IMR-90 (cell line): Measurements from ENCODE around the gene VWA8. TPM values are rescaled to one million over a fixed set of nuclear protein-coding genes. Genes with fewer than 3 reads are reported as not detected.
A peak's percentile ranks its signal among the peaks of the same experiment; 100 is the strongest.

ENCODE experiments used
- ATAC-seq: fragments of 200-7000 bp; cut with Tn5 transposase; 2 replicates; pipeline ENCODE4 v1.9.1; 2020; ENCODE audit warnings: low read depth, mild to moderate bottlenecking, moderate library complexity
- BruUV-seq: library from RNA; stranded (reverse); fragments of 400-500 nt; replicated peaks from 2 replicates; lab custom pipeline; 2021; lab: Mats Ljungman, UMichigan
- CTCF ChIA-PET: fragments of 300-600 bp; formaldehyde crosslinking; extraction: SDS; loops from one replicate; lab custom pipeline; 2021; ENCODE audit warnings: antibody characterized with exemption; lab: Yijun Ruan, JAX
- POLR2A ChIA-PET: fragments of 300-600 bp; sonication (Branson Sonifier 250); formaldehyde crosslinking; loops from one replicate; lab custom pipeline; 2022; ENCODE audit warnings: antibody characterized with exemption; ENCODE audit not compliant: unreplicated experiment; lab: Charles Lee
- DNase-seq: peaks from one replicate; pipeline ENCODE4 v3.0.0; 2013
- H2AFZ ChIP-seq: replicated peaks from 2 replicates; pipeline ENCODE3; 2013; ENCODE audit warnings: low read length, mild to moderate bottlenecking; ENCODE audit not compliant: poor library complexity
- H2AK5ac ChIP-seq: 2 replicates; pipeline ENCODE4 v1.6.1; 2013; ENCODE audit warnings: low read depth, low read length, inconsistent platforms
- H2AK9ac ChIP-seq: replicated peaks from 2 replicates; pipeline ENCODE3; 2013; ENCODE audit warnings: mild to moderate bottlenecking, low read depth, low read length, moderate library complexity; ENCODE audit not compliant: poor library complexity
- H2BK120ac ChIP-seq: 2 replicates; pipeline ENCODE4 v1.6.1; 2013; ENCODE audit warnings: low read depth, low read length, inconsistent platforms
- H2BK15ac ChIP-seq: 3 replicates; pipeline ENCODE4 v1.6.1; 2013; ENCODE audit warnings: low read depth, low read length, inconsistent platforms
- H2BK20ac ChIP-seq: 2 replicates; pipeline ENCODE4 v1.6.1; 2013; ENCODE audit warnings: low read depth, mild to moderate bottlenecking, inconsistent platforms, low read length, moderate library complexity
- H2BK5ac ChIP-seq: 2 replicates; pipeline ENCODE4 v1.6.1; 2013; ENCODE audit warnings: mild to moderate bottlenecking, low read depth, low read length, inconsistent platforms; ENCODE audit not compliant: poor library complexity, severe bottlenecking
- H3K14ac ChIP-seq: replicated peaks from 2 replicates; pipeline ENCODE4 v1.6.1; 2013; ENCODE audit warnings: low read depth, low read length, inconsistent platforms
- H3K18ac ChIP-seq: 2 replicates; pipeline ENCODE4 v1.6.1; 2013; ENCODE audit warnings: low read depth, low read length, control low read depth
- H3K23ac ChIP-seq: 2 replicates; pipeline ENCODE4 v1.6.1; 2013; ENCODE audit warnings: low read depth, low read length, inconsistent platforms
- H3K27ac ChIP-seq: 2 replicates; pipeline ENCODE4 v1.5.1; 2013; ENCODE audit warnings: mild to moderate bottlenecking, control low read depth, low read length; ENCODE audit not compliant: insufficient read depth
- H3K27me3 ChIP-seq: 2 replicates; pipeline ENCODE4 v1.6.1; 2013; ENCODE audit warnings: low read length; ENCODE audit not compliant: control insufficient read depth, insufficient read depth
- H3K36me3 ChIP-seq: 2 replicates; pipeline ENCODE4 v1.6.1; 2013; ENCODE audit warnings: low read length, mixed read lengths; ENCODE audit not compliant: control insufficient read depth, insufficient read depth
- H3K4ac ChIP-seq: 2 replicates; pipeline ENCODE4 v1.6.1; 2013; ENCODE audit warnings: low read depth, low read length, inconsistent platforms
- H3K4me1 ChIP-seq: 2 replicates; pipeline ENCODE4 v1.6.1; 2013; ENCODE audit warnings: low read length, mixed read lengths; ENCODE audit not compliant: control insufficient read depth, insufficient read depth
- H3K4me2 ChIP-seq: 2 replicates; pipeline ENCODE4 v1.6.1; 2013; ENCODE audit warnings: low read depth, mild to moderate bottlenecking, control low read depth, low read length, moderate library complexity
- H3K4me3 ChIP-seq: 2 replicates; pipeline ENCODE4 v1.5.1; 2013; ENCODE audit warnings: low read depth, mild to moderate bottlenecking, control low read depth, low read length, moderate library complexity; ENCODE audit not compliant: insufficient read depth
- H3K56ac ChIP-seq: 2 replicates; pipeline ENCODE4 v1.6.1; 2013; ENCODE audit warnings: low read length, inconsistent platforms; ENCODE audit not compliant: insufficient read depth; ENCODE audit errors: extremely low read depth
- H3K79me1 ChIP-seq, 2 experiments: 2 replicates each; pipeline ENCODE4 v1.6.1; 2013; ENCODE audit warnings: low read length in 2 of 2, inconsistent platforms in 1 of 2, low read depth in 1 of 2
- H3K9ac ChIP-seq: 2 replicates; pipeline ENCODE4 v1.6.1; 2013; ENCODE audit warnings: low read depth, low read length, control low read depth
- H3K9me1 ChIP-seq: 2 replicates; pipeline ENCODE4 v1.6.1; 2013; ENCODE audit warnings: low read length, inconsistent platforms; ENCODE audit not compliant: insufficient read depth
- H3K9me3 ChIP-seq: 2 replicates; pipeline ENCODE4 v1.6.1; 2013; ENCODE audit warnings: low read length; ENCODE audit not compliant: control insufficient read depth, insufficient read depth
- H4K20me1 ChIP-seq: 2 replicates; pipeline ENCODE4 v1.6.1; 2013; ENCODE audit warnings: low read length, inconsistent platforms; ENCODE audit not compliant: insufficient read depth
- H4K5ac ChIP-seq: 2 replicates; pipeline ENCODE4 v1.6.1; 2013; ENCODE audit warnings: mild to moderate bottlenecking, low read depth, low read length, control low read depth
- H4K8ac ChIP-seq, 2 experiments: 2 replicates each; pipeline ENCODE4 v1.6.1; 2013; ENCODE audit warnings: low read depth in 2 of 2, low read length in 2 of 2, control low read depth in 1 of 2, inconsistent platforms in 1 of 2
- H4K91ac ChIP-seq: 2 replicates; pipeline ENCODE4 v1.6.1; 2013; ENCODE audit warnings: low read depth, low read length, inconsistent platforms; ENCODE audit not compliant: insufficient read depth
- BHLHE40 ChIP-seq: fragments of 150-350 bp; IDR thresholded peaks from 2 replicates; pipeline ENCODE4 v1.6.1; 2016; ENCODE audit warnings: mild to moderate bottlenecking, low read depth, low read length
- CEBPB ChIP-seq: IDR thresholded peaks from 2 replicates; pipeline ENCODE4 v1.6.1; 2012; ENCODE audit warnings: low read depth, low read length, improper control_type of control experiment
- CHD1 ChIP-seq: IDR thresholded peaks from 2 replicates; pipeline ENCODE4 v1.6.1; 2012; ENCODE audit warnings: low read depth, low read length, improper control_type of control experiment
- FOS ChIP-seq: fragments of 150-350 bp; IDR thresholded peaks from 2 replicates; pipeline ENCODE4 v1.6.1; 2016; ENCODE audit warnings: low read depth, low read length
- MAFK ChIP-seq: IDR thresholded peaks from 2 replicates; pipeline ENCODE4 v1.6.1; 2012; ENCODE audit warnings: low read depth, low read length, improper control_type of control experiment
- MAZ ChIP-seq: IDR thresholded peaks from 2 replicates; pipeline ENCODE4 v1.6.1; 2012; ENCODE audit warnings: low read depth, mild to moderate bottlenecking, low read length, improper control_type of control experiment, moderate library complexity, borderline replicate concordance
- MXI1 ChIP-seq: IDR thresholded peaks from 2 replicates; pipeline ENCODE4 v1.6.1; 2012; ENCODE audit warnings: low read depth, mild to moderate bottlenecking, low read length, moderate library complexity, borderline replicate concordance
- NFE2L2 ChIP-seq: fragments of 150-350 bp; IDR thresholded peaks from 2 replicates; pipeline ENCODE4 v1.6.1; 2016; ENCODE audit warnings: low read depth, mild to moderate bottlenecking, low read length
- POLR2A ChIP-seq: IDR thresholded peaks from 2 replicates; pipeline ENCODE4 v1.6.1; 2012; ENCODE audit warnings: mild to moderate bottlenecking, low read depth, low read length
- RAD21 ChIP-seq: IDR thresholded peaks from 2 replicates; pipeline ENCODE4 v1.6.1; 2012; ENCODE audit warnings: low read length, improper control_type of control experiment
- RCOR1 ChIP-seq: IDR thresholded peaks from 2 replicates; pipeline ENCODE4 v1.6.1; 2012; ENCODE audit warnings: mild to moderate bottlenecking, low read length, improper control_type of control experiment; ENCODE audit not compliant: insufficient replicate concordance
- RFX5 ChIP-seq: IDR thresholded peaks from 2 replicates; pipeline ENCODE4 v1.8.0; 2012; ENCODE audit warnings: low read depth, mild to moderate bottlenecking, low read length, moderate library complexity
- SMC3 ChIP-seq: fragments of 150-350 bp; IDR thresholded peaks from 2 replicates; pipeline ENCODE4 v1.6.1; 2016; ENCODE audit warnings: low read depth, mild to moderate bottlenecking, antibody characterized with exemption, low read length, moderate library complexity
- USF2 ChIP-seq: fragments of 150-350 bp; IDR thresholded peaks from 2 replicates; pipeline ENCODE4 v1.6.1; 2017; ENCODE audit warnings: mild to moderate bottlenecking, antibody characterized with exemption, low read length, low read depth
- WGBS, 2 experiments: methylation state at CpG; one replicate each; pipeline versions ENCODE4 v1.1.5 to v1.1.7; 2013; ENCODE audit warnings: missing lambda C conversion rate in 2 of 2; ENCODE audit not compliant: insufficient read length in 1 of 2; ENCODE audit errors: extremely low coverage in 2 of 2; 5-methylcytosine and 5-hydroxymethylcytosine counted together
- dilution Hi-C: fragments of 300-500 bp; cut with HindIII; formaldehyde crosslinking; loops from one replicate; pipeline ENCODE4 v1.14.3; 2018; ENCODE audit warnings: low sequenced_read_pairs; ENCODE audit not compliant: unreplicated experiment
- in situ Hi-C: fragments of 300-500 bp; cut with MboI; formaldehyde crosslinking; loops from 3 replicates; pipeline ENCODE4 v1.14.3; 2019; ENCODE audit warnings: low sequenced_read_pairs, inconsistent platforms, mixed read lengths
- intact Hi-C: fragments of 100-400 bp; cut with micrococcal nuclease; formaldehyde crosslinking; loops from 2 replicates; pipeline ENCODE4 v1.10.0; 2022
- polyA plus RNA-seq, 3 experiments: library from polyadenylated mRNA; depleted of rRNA; stranded (reverse); fragments of >200 nt; gene quantifications; 2 replicates each; pipeline ENCODE4 v1.2.3, GENCODE V29; 2012; ENCODE audit warnings: low replicate concordance in 1 of 3
- total RNA-seq: library from RNA; depleted of rRNA; stranded (reverse); fragments of >200 nt; gene quantifications from 2 replicates; pipeline ENCODE4 v1.2.3, GENCODE V29; 2012
- TF ChIP-seq, protein P1 (sequence below): conservative IDR thresholded peaks from 2 replicates; pipeline ENCODE4 v1.5.1; 2012; ENCODE audit warnings: mild to moderate bottlenecking, low read depth, low read length, improper control_type of control experiment
- TF ChIP-seq, protein P2 (sequence below): fragments of 150-350 bp; IDR thresholded peaks from 2 replicates; pipeline ENCODE4 v1.6.1; 2016; ENCODE audit warnings: low read depth, mild to moderate bottlenecking, low read length, moderate library complexity, borderline replicate concordance

Gene VWA8
- total and polyA plus RNA-seq, 2 of the 4 experiments (the other 2 are of a cell fraction) = 5.9 to 18.3 TPM

- ChIA-PET POLR2A (no interaction called here), CTCF (no interaction called here)
- Histone ChIP-seq H3K56ac (peak overlapping the region; percentile 82), H3K9ac (peak overlapping the region; percentile 11; the same call in 1 of the 2 replicates), H4K20me1 (no peaks in the 10 kb centered on the region), H2BK20ac (peak overlapping the region; percentile 83; the same call in 1 of the 2 replicates), H4K91ac (peak overlapping the region; percentile 40), H2AK9ac (no peak overlapping the region), H2AFZ (no peak overlapping the region), H2AK5ac (peak overlapping the region; percentile 61), H3K27me3 (no peaks in the 10 kb centered on the region), H3K4me2 (peak overlapping the region; percentile 43; the same call in 1 of the 2 replicates), H3K36me3 (no peaks in the 10 kb centered on the region), H4K8ac (peak overlapping the region; percentile 44 to 68), H2BK5ac (peak overlapping the region; percentile 100), H3K4me3 (no peak overlapping the region), H2BK120ac (peak overlapping the region; percentile 82), H3K14ac (peak overlapping the region; percentile 34; the same call in 1 of the 2 replicates), H3K4ac (peak overlapping the region; percentile 59; the same call in 1 of the 2 replicates), H3K9me3 (no peaks in the 10 kb centered on the region), H3K27ac (peak overlapping the region; percentile 63; the same call in 1 of the 2 replicates), H3K4me1 (peaks cover 28% of the 10 kb centered on the region), H3K9me1 (peaks cover 15% of the 10 kb centered on the region), H3K23ac (peak overlapping the region; percentile 44), H2BK15ac (peak overlapping the region; percentile 33; the same call in 1 of the 3 replicates), H3K18ac (peak overlapping the region; percentile 89; the same call in 1 of the 2 replicates), H3K79me1 (peaks cover 0 to 3% of the 10 kb centered on the region in 2 experiments; a peak in 2 of 4 replicates), H4K5ac (peak overlapping the region; percentile 90)
- in situ Hi-C loops (loop anchor here (25.0 kb wide), 1 partner anchor 175 kb away; the partner anchor contains the start of gene RGCC), dilution Hi-C loops (no loop called here), intact Hi-C loops (no loop called here)
- no CpG with 5 or more reads among the region's 1 CpG for WGBS, 2 experiments
- ATAC-seq = 0 out of 2 replicates have a peak, but pooled peaks have one; percentile 9
- no peak for TF ChIP-seq RAD21
- TF ChIP-seq CEBPB = no peak
- TF ChIP-seq, protein P1, sequence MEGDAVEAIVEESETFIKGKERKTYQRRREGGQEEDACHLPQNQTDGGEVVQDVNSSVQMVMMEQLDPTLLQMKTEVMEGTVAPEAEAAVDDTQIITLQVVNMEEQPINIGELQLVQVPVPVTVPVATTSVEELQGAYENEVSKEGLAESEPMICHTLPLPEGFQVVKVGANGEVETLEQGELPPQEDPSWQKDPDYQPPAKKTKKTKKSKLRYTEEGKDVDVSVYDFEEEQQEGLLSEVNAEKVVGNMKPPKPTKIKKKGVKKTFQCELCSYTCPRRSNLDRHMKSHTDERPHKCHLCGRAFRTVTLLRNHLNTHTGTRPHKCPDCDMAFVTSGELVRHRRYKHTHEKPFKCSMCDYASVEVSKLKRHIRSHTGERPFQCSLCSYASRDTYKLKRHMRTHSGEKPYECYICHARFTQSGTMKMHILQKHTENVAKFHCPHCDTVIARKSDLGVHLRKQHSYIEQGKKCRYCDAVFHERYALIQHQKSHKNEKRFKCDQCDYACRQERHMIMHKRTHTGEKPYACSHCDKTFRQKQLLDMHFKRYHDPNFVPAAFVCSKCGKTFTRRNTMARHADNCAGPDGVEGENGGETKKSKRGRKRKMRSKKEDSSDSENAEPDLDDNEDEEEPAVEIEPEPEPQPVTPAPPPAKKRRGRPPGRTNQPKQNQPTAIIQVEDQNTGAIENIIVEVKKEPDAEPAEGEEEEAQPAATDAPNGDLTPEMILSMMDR = no peak
- no peak for TF ChIP-seq SMC3
- no peak for TF ChIP-seq NFE2L2
- no peak for TF ChIP-seq RCOR1
- no peak for TF ChIP-seq POLR2A
- TF ChIP-seq MAFK = no peak
- no peak for TF ChIP-seq CHD1
- TF ChIP-seq, protein P2, sequence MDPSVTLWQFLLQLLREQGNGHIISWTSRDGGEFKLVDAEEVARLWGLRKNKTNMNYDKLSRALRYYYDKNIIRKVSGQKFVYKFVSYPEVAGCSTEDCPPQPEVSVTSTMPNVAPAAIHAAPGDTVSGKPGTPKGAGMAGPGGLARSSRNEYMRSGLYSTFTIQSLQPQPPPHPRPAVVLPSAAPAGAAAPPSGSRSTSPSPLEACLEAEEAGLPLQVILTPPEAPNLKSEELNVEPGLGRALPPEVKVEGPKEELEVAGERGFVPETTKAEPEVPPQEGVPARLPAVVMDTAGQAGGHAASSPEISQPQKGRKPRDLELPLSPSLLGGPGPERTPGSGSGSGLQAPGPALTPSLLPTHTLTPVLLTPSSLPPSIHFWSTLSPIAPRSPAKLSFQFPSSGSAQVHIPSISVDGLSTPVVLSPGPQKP = no peak
- TF ChIP-seq MXI1 = no peak
- TF ChIP-seq FOS = no peak
- TF ChIP-seq RFX5 = no peak
- no peak for TF ChIP-seq BHLHE40
- no peak for TF ChIP-seq USF2
- TF ChIP-seq MAZ = no peak
- BruUV-seq = no TSS peak
- DNase-seq = no peak
These were observed 323.3 kb downstream of the VWA8 start for GRCh38 chr13:41637586-41637985.
